ENCODE results near the gene GOLPH3. TPM values are rescaled to one million over a fixed set of nuclear protein-coding genes. Genes with fewer than 3 reads are reported as not detected.
"Not testable (repeated sequence)": the region's sequence is repeated elsewhere in the genome, so short reads cannot be mapped to it uniquely, and the experiment has no call there.

Gene GOLPH3
- polyA plus RNA-seq (2013, experiment 1 of 2) = 92.7 TPM
- polyA plus RNA-seq (2013, experiment 2 of 2) = 93.2 TPM

GRCh38 chr5:32174011-32174870 lies at the start of gene GOLPH3:
TSS of gene GOLPH3 (minus strand) at chr5:32174319. CDS start at chr5:32174034, 285 bp downstream.
- 0 to 1% methylated on average over 72 to 80 of the region's 85 CpGs for WGBS, 2 experiments (ENCODE audit: insufficient coverage in 2 of 2)
- peaks cover 25% of the 10 kb centered on the region for H3K36me3 ChIP-seq (ENCODE audit: control insufficient read depth, insufficient read depth, low read length)
- H3K9me3 ChIP-seq (ENCODE audit: control insufficient read depth, low read length) = no peaks in the 10 kb centered on the region
- H3K4me1 ChIP-seq (ENCODE audit: control insufficient read depth, insufficient read depth, low read length, poor library complexity, severe bottlenecking) = peaks cover 12% of the 10 kb centered on the region
- peak within 1 kb of the TSS; percentile 99 for H3K27ac ChIP-seq (ENCODE audit: low read depth, low read length, severe bottlenecking)
- peak within 1 kb of the TSS; percentile 95 for H3K4me3 ChIP-seq (ENCODE audit: extremely low read depth, insufficient read depth, low read length, poor library complexity, severe bottlenecking)

DNA sequence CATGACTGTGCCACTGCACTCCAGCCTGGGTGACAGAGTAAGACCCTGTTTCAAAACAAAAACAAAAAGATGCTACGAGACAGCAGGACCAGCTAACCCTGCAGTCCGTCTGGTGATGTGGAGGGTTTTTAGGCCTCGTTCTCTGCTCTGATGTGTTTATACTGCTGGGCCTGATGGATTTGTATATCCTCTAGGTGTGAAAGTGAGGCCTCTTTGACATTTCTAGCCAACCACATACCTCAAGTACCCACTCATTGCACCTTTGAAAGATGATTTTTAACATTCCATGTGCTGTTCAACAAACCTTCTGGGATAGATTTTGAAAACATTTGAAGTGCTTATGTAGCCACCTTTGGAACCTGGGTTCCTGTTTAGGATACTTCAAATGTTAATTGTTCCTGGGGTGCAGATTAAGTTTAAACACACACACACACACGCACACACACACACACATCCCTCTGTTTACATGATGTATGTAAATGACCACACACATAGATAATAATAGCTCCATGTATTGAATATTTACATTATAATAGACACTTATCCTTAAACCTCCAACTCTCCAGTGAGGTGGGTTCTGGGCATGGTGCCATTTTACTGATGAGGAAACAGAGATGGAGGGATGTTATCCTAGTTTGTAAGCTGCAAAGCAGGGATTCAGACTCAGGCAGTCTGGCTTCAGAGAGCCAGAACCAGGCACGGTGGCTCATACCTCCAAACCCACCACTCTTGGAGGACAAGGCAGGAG lies 48.8 kb upstream of the GOLPH3 start:
- 91 to 92% methylated on average over 2 to 3 of the region's 5 CpGs for WGBS, 2 experiments (ENCODE audit: insufficient coverage in 2 of 2)
- peaks cover 11% of the 10 kb centered on the region for H3K36me3 ChIP-seq (ENCODE audit: control insufficient read depth, insufficient read depth, low read length)
- H3K4me1 ChIP-seq (ENCODE audit: control insufficient read depth, insufficient read depth, low read length, poor library complexity, severe bottlenecking) = peaks cover 10% of the 10 kb centered on the region
- no peaks in the 10 kb centered on the region for H3K9me3 ChIP-seq (ENCODE audit: control insufficient read depth, low read length)
- H3K27ac ChIP-seq (ENCODE audit: low read depth, low read length, severe bottlenecking) = no peak overlapping the region
- H3K4me3 ChIP-seq (ENCODE audit: extremely low read depth, insufficient read depth, low read length, poor library complexity, severe bottlenecking) = no peak overlapping the region

DNA sequence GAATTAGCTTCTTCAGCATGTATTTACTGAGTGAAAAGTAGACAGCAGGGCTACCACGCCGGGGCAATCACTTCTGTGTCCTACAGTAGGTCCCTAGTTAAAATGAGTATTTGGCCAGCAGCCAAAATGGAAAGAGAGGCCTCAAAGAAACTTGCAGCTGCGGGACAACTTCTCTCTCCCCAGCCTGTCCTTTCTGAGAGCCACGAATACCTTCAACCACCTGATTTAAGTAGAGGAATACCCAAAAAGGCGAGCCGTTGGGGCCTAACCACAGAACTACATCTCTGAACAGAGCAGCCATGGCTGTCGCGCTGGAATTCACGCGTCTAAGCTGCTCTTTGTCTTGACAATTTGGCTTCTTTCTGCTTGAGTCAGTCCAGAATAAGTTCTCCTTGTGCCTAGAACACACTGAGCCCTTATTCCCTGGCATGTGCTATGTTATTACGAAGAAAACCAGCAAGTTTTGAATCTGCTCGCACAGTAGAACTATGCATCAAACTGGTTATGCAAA lies 43.8 kb upstream of the GOLPH3 start:
- Histone ChIP-seq H3K36me3 (ENCODE audit: control insufficient read depth, insufficient read depth, low read length) (no peaks in the 10 kb centered on the region), H3K4me1 (ENCODE audit: control insufficient read depth, insufficient read depth, low read length, poor library complexity, severe bottlenecking) (no peaks in the 10 kb centered on the region), H3K4me3 (ENCODE audit: extremely low read depth, insufficient read depth, low read length, poor library complexity, severe bottlenecking) (no peak overlapping the region), H3K9me3 (ENCODE audit: control insufficient read depth, low read length) (no peaks in the 10 kb centered on the region), H3K27ac (ENCODE audit: low read depth, low read length, severe bottlenecking) (no peak overlapping the region)
- 80 to 84% methylated on average over 10 to 12 of the region's 12 CpGs for WGBS, 2 experiments (ENCODE audit: insufficient coverage in 2 of 2)

DNA sequence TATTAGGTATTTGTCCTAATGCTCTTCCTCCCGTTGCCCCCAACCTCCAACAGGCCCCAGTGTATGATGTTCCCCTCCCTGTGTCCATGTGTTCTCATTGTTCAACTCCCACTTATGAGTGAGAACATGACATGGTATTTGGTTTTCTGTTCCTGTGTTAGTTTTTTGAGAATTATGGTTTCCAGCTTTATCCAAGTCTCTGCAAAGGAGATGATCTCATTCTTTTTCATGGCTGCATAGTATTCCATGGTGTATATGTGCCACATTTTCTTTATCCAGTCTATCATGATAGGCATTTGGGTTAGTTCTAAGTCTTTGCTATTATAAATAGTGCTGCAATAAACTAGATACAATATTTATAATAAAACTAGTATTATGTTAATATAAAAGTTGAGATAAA lies 40.2 kb upstream of the GOLPH3 start:
- not testable (repeated sequence) for H3K4me1 ChIP-seq (ENCODE audit: control insufficient read depth, insufficient read depth, low read length, poor library complexity, severe bottlenecking); H3K36me3 ChIP-seq (ENCODE audit: control insufficient read depth, insufficient read depth, low read length); H3K27ac ChIP-seq (ENCODE audit: low read depth, low read length, severe bottlenecking); H3K9me3 ChIP-seq (ENCODE audit: control insufficient read depth, low read length); H3K4me3 ChIP-seq (ENCODE audit: extremely low read depth, insufficient read depth, low read length, poor library complexity, severe bottlenecking)
- WGBS, 2 experiments (ENCODE audit: insufficient coverage in 2 of 2) = 100% methylated on average over 1 of the region's 1 CpG; no CpG with 5 or more reads in 1 of the 2 experiments

GRCh38 chr5:32210151-32210550 lies 36.0 kb upstream of the GOLPH3 start:
- Histone ChIP-seq H3K27ac (ENCODE audit: low read depth, low read length, severe bottlenecking) (no peak overlapping the region), H3K4me1 (ENCODE audit: control insufficient read depth, insufficient read depth, low read length, poor library complexity, severe bottlenecking) (no peaks in the 10 kb centered on the region), H3K36me3 (ENCODE audit: control insufficient read depth, insufficient read depth, low read length) (no peaks in the 10 kb centered on the region), H3K4me3 (ENCODE audit: extremely low read depth, insufficient read depth, low read length, poor library complexity, severe bottlenecking) (no peak overlapping the region), H3K9me3 (ENCODE audit: control insufficient read depth, low read length) (peaks cover 4% of the 10 kb centered on the region)
- 81 to 90% methylated on average over 3 of the region's 3 CpGs for WGBS, 2 experiments (ENCODE audit: insufficient coverage in 2 of 2)

GRCh38 chr5:32208837-32209236 lies 34.7 kb upstream of the GOLPH3 start:
- not testable (repeated sequence) for H3K27ac ChIP-seq (ENCODE audit: low read depth, low read length, severe bottlenecking); H3K4me3 ChIP-seq (ENCODE audit: extremely low read depth, insufficient read depth, low read length, poor library complexity, severe bottlenecking); H3K36me3 ChIP-seq (ENCODE audit: control insufficient read depth, insufficient read depth, low read length); H3K4me1 ChIP-seq (ENCODE audit: control insufficient read depth, insufficient read depth, low read length, poor library complexity, severe bottlenecking); H3K9me3 ChIP-seq (ENCODE audit: control insufficient read depth, low read length)
- WGBS, 2 experiments (ENCODE audit: insufficient coverage in 2 of 2) = no CpG with 5 or more reads among the region's 31 CpGs

- Histone ChIP-seq H3K4me3 (ENCODE audit: extremely low read depth, insufficient read depth, low read length, poor library complexity, severe bottlenecking) (no peak overlapping the region), H3K36me3 (ENCODE audit: control insufficient read depth, insufficient read depth, low read length) (no peaks in the 10 kb centered on the region), H3K27ac (ENCODE audit: low read depth, low read length, severe bottlenecking) (no peak overlapping the region), H3K4me1 (ENCODE audit: control insufficient read depth, insufficient read depth, low read length, poor library complexity, severe bottlenecking) (no peaks in the 10 kb centered on the region), H3K9me3 (ENCODE audit: control insufficient read depth, low read length) (peaks cover 4% of the 10 kb centered on the region)
- WGBS, 2 experiments (ENCODE audit: insufficient coverage in 2 of 2) = 88 to 90% methylated on average over 1 to 2 of the region's 4 CpGs
Observed at GRCh38 chr5:32207355-32207634, 33.2 kb upstream of the GOLPH3 start.

GRCh38 chr5:32206509-32207354 lies 32.6 kb upstream of the GOLPH3 start:
- H3K9me3 ChIP-seq (ENCODE audit: control insufficient read depth, low read length) = peaks cover 4% of the 10 kb centered on the region
- H3K36me3 ChIP-seq (ENCODE audit: control insufficient read depth, insufficient read depth, low read length) = no peaks in the 10 kb centered on the region
- no peak overlapping the region for H3K27ac ChIP-seq (ENCODE audit: low read depth, low read length, severe bottlenecking)
- no peak overlapping the region for H3K4me3 ChIP-seq (ENCODE audit: extremely low read depth, insufficient read depth, low read length, poor library complexity, severe bottlenecking)
- 94 to 95% methylated on average over 10 to 11 of the region's 13 CpGs for WGBS, 2 experiments (ENCODE audit: insufficient coverage in 2 of 2)
- H3K4me1 ChIP-seq (ENCODE audit: control insufficient read depth, insufficient read depth, low read length, poor library complexity, severe bottlenecking) = no peaks in the 10 kb centered on the region

DNA sequence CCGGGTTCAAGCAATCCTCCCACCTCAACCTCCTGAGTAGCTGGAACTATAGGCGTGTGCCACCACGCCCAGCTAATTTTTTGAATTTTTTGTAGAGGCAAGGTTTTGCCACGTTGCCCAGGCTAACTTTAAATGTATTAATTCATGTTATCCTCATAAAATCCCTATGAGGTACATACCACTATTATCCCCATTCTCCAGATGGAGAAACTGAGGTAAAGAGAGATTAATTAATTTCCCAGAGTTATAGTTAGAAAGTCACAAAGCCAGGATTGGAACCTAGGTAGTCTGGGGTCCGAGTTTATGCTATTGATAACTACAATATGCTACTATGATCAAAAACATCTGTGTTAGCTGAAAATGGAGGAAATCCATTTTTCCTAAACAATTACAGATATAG lies 31.9 kb upstream of the GOLPH3 start:
- 83 to 100% methylated on average over 1 of the region's 5 CpGs for WGBS, 2 experiments (ENCODE audit: insufficient coverage in 2 of 2)
- Histone ChIP-seq H3K4me1 (ENCODE audit: control insufficient read depth, insufficient read depth, low read length, poor library complexity, severe bottlenecking) (no peaks in the 10 kb centered on the region), H3K27ac (ENCODE audit: low read depth, low read length, severe bottlenecking) (no peak overlapping the region), H3K9me3 (ENCODE audit: control insufficient read depth, low read length) (peaks cover 4% of the 10 kb centered on the region), H3K36me3 (ENCODE audit: control insufficient read depth, insufficient read depth, low read length) (no peaks in the 10 kb centered on the region), H3K4me3 (ENCODE audit: extremely low read depth, insufficient read depth, low read length, poor library complexity, severe bottlenecking) (no peak overlapping the region)

- Histone ChIP-seq H3K27ac (ENCODE audit: low read depth, low read length, severe bottlenecking) (no peak overlapping the region), H3K4me1 (ENCODE audit: control insufficient read depth, insufficient read depth, low read length, poor library complexity, severe bottlenecking) (no peaks in the 10 kb centered on the region), H3K9me3 (ENCODE audit: control insufficient read depth, low read length) (peaks cover 4% of the 10 kb centered on the region), H3K4me3 (ENCODE audit: extremely low read depth, insufficient read depth, low read length, poor library complexity, severe bottlenecking) (no peak overlapping the region), H3K36me3 (ENCODE audit: control insufficient read depth, insufficient read depth, low read length) (no peaks in the 10 kb centered on the region)
- WGBS, 2 experiments (ENCODE audit: insufficient coverage in 2 of 2) = no CpG with 5 or more reads among the region's 2 CpGs
Observed at GRCh38 chr5:32202394-32202793, 28.3 kb upstream of the GOLPH3 start.

All from mesodermal cell (in vitro differentiated cells).